ENCODE measurements around the gene DSTYK.

The DSTYK gene

GRCh38 chr1:205220421-205220820 is 8.9 kb upstream of the DSTYK start:
- no peak for DNase-seq
- TF ChIP-seq CTCF (IDR thresholded peaks at IDR 0.05), result no peak
- no peaks in the 10 kb centered on the region for H3K36me3 ChIP-seq
- no peaks in the 10 kb centered on the region for H3K27me3 ChIP-seq
- no peaks in the 10 kb centered on the region for H3K4me1 ChIP-seq
- no peaks in the 10 kb centered on the region for H3K9me3 ChIP-seq
- no peak overlapping the region for H3K4me3 ChIP-seq
- no peak overlapping the region for H3K27ac ChIP-seq
- intact Hi-C loops (cut with DNase I; ENCODE audit: low total_unique reads), result no loop called here

DNA sequence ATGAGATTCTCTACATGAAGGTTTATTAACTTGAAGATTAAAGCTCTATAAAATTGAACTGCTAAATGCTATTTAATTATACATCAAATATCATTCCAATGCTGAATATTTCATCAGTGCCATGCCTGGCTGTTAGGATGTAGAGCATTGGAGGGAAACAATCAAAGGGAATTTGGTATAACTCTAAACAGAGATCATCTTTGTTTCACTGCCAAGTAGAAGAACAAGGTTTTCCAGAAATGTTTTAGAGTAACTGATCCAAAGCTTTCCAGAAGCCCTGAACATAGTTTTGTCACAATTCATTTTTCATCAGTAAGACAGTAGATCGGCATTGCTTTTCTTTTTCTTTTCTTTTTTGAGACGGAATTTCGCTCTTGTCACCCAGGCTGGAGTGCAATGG is 5.9 kb upstream of the DSTYK start:
- no peak for DNase-seq
- Histone ChIP-seq H3K4me3 (no peak overlapping the region), H3K4me1 (no peaks in the 10 kb centered on the region), H3K36me3 (no peaks in the 10 kb centered on the region), H3K9me3 (no peaks in the 10 kb centered on the region), H3K27me3 (no peaks in the 10 kb centered on the region), H3K27ac (no peak overlapping the region)
- intact Hi-C loops (cut with DNase I; ENCODE audit: low total_unique reads), result no loop called here
- TF ChIP-seq CTCF (IDR thresholded peaks at IDR 0.05), result no peak

- Histone ChIP-seq H3K4me1 (peaks cover 0 to 6% (median 3%) of the 10 kb centered on the region in 4 donors), H3K27ac (no peak overlapping the region), H3K9me3 (no peaks in the 10 kb centered on the region), H3K4me3 (no peak overlapping the region), H3K36me3 (no peaks in the 10 kb centered on the region), H3K27me3 (no peaks in the 10 kb centered on the region)
- DNase-seq, result no peak
- TF ChIP-seq CTCF (IDR thresholded peaks at IDR 0.05), result no peak
- intact Hi-C loops (cut with DNase I; ENCODE audit: low total_unique reads), result no loop called here
These were observed 5.1 kb upstream of the DSTYK start for GRCh38 chr1:205216588-205216987.

- TF ChIP-seq CTCF (IDR thresholded peaks at IDR 0.05), result no peak
- intact Hi-C loops (cut with DNase I; ENCODE audit: low total_unique reads), result no loop called here
- DNase-seq, result no peak
- Histone ChIP-seq H3K4me3 (no peak overlapping the region), H3K4me1 (peaks cover 0 to 13% (median 6%) of the 10 kb centered on the region in 4 donors), H3K36me3 (no peaks in the 10 kb centered on the region), H3K27ac (no peak overlapping the region), H3K27me3 (no peaks in the 10 kb centered on the region), H3K9me3 (no peaks in the 10 kb centered on the region)
These were observed 3.3 kb upstream of the DSTYK start for GRCh38 chr1:205214756-205215155.

DNA sequence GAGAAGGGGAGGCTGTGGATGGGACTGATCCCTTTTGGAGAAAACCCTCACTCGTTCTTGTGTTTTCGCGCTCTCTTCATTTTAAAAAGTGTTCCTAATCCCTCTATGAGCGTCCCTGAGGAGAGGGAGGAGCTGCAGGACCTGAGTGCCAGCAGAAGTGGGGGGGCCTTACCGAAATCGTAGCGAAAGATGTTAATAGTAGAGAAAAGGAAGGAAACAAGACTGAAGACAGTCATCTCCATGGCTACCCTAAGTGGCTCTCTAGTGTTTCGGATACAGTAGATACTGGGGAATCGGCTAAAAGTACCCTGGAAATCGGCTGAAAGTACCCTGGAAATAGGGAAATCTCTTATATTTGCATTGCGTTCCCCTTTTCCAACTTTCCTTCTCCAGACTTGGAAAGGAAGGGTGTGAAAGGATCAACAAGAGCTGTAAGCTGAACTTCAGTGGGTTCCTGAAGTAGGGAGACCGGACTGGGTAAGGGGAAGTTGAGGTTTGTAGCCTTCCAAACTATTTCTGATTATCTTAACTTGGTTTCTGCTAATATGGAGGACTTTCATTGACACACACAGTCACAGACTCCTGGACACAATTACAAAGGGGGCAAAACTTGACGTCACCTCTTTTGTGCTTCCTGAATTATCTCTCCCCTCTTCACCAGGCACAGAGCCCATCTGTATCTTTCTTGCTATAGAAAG is 486 bp upstream of the DSTYK start:
- Histone ChIP-seq H3K36me3 (no peaks in the 10 kb centered on the region), H3K4me3 (peak overlapping the region; percentile 89 to 94), H3K27me3 (no peaks in the 10 kb centered on the region), H3K4me1 (peaks cover 0 to 23% (median 14%) of the 10 kb centered on the region in 4 donors), H3K27ac (peak overlapping the region; percentile 90 to 95), H3K9me3 (no peaks in the 10 kb centered on the region)
- DNase-seq, result no peak
- no peak for TF ChIP-seq CTCF (IDR thresholded peaks at IDR 0.05)
- intact Hi-C loops (cut with DNase I; ENCODE audit: low total_unique reads), result loop anchor here (1.0 kb wide), 1 partner anchor 90 kb away; no protein-coding TSS in a partner anchor

Measured in tibial artery (tissue), 4 donors.